Mesenchymal stem cell (in vitro differentiated cells and primary cell): Measurements from ENCODE around the gene NSRP1.

Source experiments
- DNase-seq: peaks from one replicate; pipeline ENCODE4 v3.0.0-alpha.2; 2013
- H2AFZ ChIP-seq: one replicate; pipeline ENCODE4 v1.6.1; 2013; ENCODE audit warnings: low read depth, mild to moderate bottlenecking, control low read depth, inconsistent platforms, low read length, moderate library complexity
- H2AK5ac ChIP-seq: 2 replicates; pipeline ENCODE4 v1.6.1; 2013; ENCODE audit warnings: low read length, moderate library complexity, mild to moderate bottlenecking, inconsistent platforms; ENCODE audit not compliant: severe bottlenecking
- H2BK120ac ChIP-seq: one replicate; pipeline ENCODE4 v1.6.1; 2013; ENCODE audit warnings: low read depth, mild to moderate bottlenecking, inconsistent platforms, low read length, moderate library complexity
- H2BK12ac ChIP-seq, 2 experiments: one replicate each; pipeline ENCODE4 v1.6.1; 2013; ENCODE audit warnings: inconsistent platforms in 2 of 2, low read length in 2 of 2, mild to moderate bottlenecking in 2 of 2, moderate library complexity in 2 of 2, control low read depth in 1 of 2
- H2BK15ac ChIP-seq: one replicate; pipeline ENCODE4 v1.6.1; 2013; ENCODE audit warnings: mild to moderate bottlenecking, low read depth, inconsistent platforms; ENCODE audit not compliant: poor library complexity, severe bottlenecking
- H2BK5ac ChIP-seq: 2 replicates; pipeline ENCODE4 v1.6.1; 2013; ENCODE audit warnings: low read depth, mild to moderate bottlenecking, low read length, control low read depth, inconsistent platforms; ENCODE audit not compliant: poor library complexity, severe bottlenecking
- H3K14ac ChIP-seq, 2 experiments: one replicate each; pipeline ENCODE4 v1.6.1; 2013; ENCODE audit warnings: inconsistent platforms in 2 of 2, low read length in 2 of 2, control low read depth in 1 of 2, mild to moderate bottlenecking in 1 of 2, moderate library complexity in 1 of 2
- H3K18ac ChIP-seq, 2 experiments: one replicate each; pipeline ENCODE4 v1.6.1; 2013; ENCODE audit warnings: inconsistent platforms in 2 of 2, low read length in 2 of 2, control low read depth in 1 of 2, low read depth in 1 of 2, mild to moderate bottlenecking in 1 of 2
- H3K23ac ChIP-seq, 2 experiments: one replicate each; pipeline ENCODE4 v1.6.1; 2013; ENCODE audit warnings: inconsistent platforms in 2 of 2, low read length in 2 of 2, mild to moderate bottlenecking in 2 of 2, moderate library complexity in 2 of 2, control low read depth in 1 of 2
- H3K27ac ChIP-seq: 2 replicates; pipeline ENCODE4 v1.5.1; 2013; ENCODE audit warnings: mild to moderate bottlenecking, moderate library complexity, low read length, control low read depth, inconsistent platforms; ENCODE audit not compliant: poor library complexity, severe bottlenecking
- H3K27me3 ChIP-seq, 2 experiments: 2 replicates each; pipeline versions ENCODE4 v1.6.1 to v1.7.0; 2013; ENCODE audit warnings: low read length in 2 of 2, mild to moderate bottlenecking in 2 of 2, moderate library complexity in 2 of 2, control low read depth in 1 of 2, inconsistent platforms in 1 of 2; ENCODE audit not compliant: control insufficient read depth in 1 of 2, insufficient read depth in 1 of 2
- H3K36me3 ChIP-seq, 2 experiments: 2 replicates each; pipeline versions ENCODE4 v1.6.1 to v1.7.0; 2013; ENCODE audit warnings: low read length in 2 of 2, control low read depth in 1 of 2, inconsistent platforms in 1 of 2, low read depth in 1 of 2, mild to moderate bottlenecking in 1 of 2; ENCODE audit not compliant: insufficient read depth in 2 of 2, control insufficient read depth in 1 of 2
- H3K4ac ChIP-seq, 2 experiments: one replicate each; pipeline ENCODE4 v1.6.1; 2013; ENCODE audit warnings: inconsistent platforms in 2 of 2, low read length in 2 of 2, mild to moderate bottlenecking in 2 of 2, moderate library complexity in 2 of 2, control low read depth in 1 of 2, low read depth in 1 of 2
- H3K4me1 ChIP-seq: 2 replicates; pipeline ENCODE4 v1.6.1; 2013; ENCODE audit warnings: low read depth, low read length, control low read depth; ENCODE audit not compliant: control insufficient read depth, insufficient read depth
- H3K4me2 ChIP-seq: 2 replicates; pipeline ENCODE4 v1.6.1; 2013; ENCODE audit warnings: low read length, mild to moderate bottlenecking, inconsistent platforms; ENCODE audit not compliant: poor library complexity, severe bottlenecking
- H3K4me3 ChIP-seq, 2 experiments: 2 replicates each; pipeline versions ENCODE4 v1.5.1 to v1.7.0; 2013; ENCODE audit warnings: low read length in 2 of 2, mild to moderate bottlenecking in 2 of 2, control low read depth in 1 of 2, low read depth in 1 of 2; ENCODE audit not compliant: insufficient read depth in 1 of 2
- H3K79me1 ChIP-seq: replicated peaks from 2 replicates; pipeline ENCODE4 v1.6.1; 2013; ENCODE audit warnings: mild to moderate bottlenecking, control low read depth, low read length, inconsistent platforms; ENCODE audit not compliant: poor library complexity, severe bottlenecking
- H3K9ac ChIP-seq: 2 replicates; pipeline ENCODE4 v1.7.0; 2013; ENCODE audit warnings: mild to moderate bottlenecking, low read length, moderate library complexity
- H3K9me3 ChIP-seq: 2 replicates; pipeline ENCODE4 v1.7.0; 2013; ENCODE audit warnings: mild to moderate bottlenecking, low read length; ENCODE audit not compliant: control insufficient read depth
- H4K8ac ChIP-seq: one replicate; pipeline ENCODE4 v1.6.1; 2013; ENCODE audit warnings: inconsistent platforms, mild to moderate bottlenecking, low read length, moderate library complexity
- H4K91ac ChIP-seq: one replicate; pipeline ENCODE4 v1.6.1; 2013; ENCODE audit warnings: mild to moderate bottlenecking, low read length, inconsistent platforms
- WGBS: methylation state at CpG from one replicate; pipeline ENCODE4 v1.1.7; 2013; ENCODE audit warnings: mixed read lengths; 5-methylcytosine and 5-hydroxymethylcytosine counted together

The NSRP1 gene

DNA sequence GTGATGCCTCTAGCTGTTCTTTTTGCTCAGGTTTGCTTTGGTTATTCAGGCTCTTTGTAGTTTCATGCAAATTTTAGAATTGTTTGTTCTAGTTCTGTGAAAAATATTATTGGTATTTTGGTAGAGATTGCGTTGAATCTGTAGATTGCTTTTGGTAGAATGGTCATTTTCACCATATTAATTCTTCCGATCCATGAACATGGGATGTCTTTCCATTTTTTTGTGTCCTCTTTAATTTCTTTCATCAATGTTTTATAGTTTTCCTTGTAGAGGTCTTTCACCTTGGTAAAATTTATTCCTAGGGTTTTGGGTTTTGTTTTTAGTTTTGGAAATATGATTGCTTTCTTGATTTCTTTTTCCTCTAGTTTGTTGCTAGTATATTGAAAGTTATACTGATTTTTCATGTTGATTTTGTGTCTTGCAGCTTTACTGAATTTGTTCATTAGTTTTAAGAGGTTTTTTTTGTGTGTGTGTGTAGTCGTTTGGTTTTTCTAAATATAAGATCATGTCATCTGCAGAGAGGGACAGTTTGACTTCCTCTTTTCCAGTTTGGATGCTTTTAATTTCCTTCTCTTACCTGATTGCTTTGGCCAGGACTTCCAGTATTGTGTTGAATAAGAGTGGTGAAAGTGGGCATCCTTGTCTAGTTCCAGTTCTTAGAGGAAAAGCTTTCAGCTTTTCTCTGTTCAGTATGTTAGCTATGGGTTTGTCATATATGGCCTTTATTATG, 42.4 kb downstream of the NSRP1 start:
- no peak overlapping the region for H4K8ac ChIP-seq

DNA sequence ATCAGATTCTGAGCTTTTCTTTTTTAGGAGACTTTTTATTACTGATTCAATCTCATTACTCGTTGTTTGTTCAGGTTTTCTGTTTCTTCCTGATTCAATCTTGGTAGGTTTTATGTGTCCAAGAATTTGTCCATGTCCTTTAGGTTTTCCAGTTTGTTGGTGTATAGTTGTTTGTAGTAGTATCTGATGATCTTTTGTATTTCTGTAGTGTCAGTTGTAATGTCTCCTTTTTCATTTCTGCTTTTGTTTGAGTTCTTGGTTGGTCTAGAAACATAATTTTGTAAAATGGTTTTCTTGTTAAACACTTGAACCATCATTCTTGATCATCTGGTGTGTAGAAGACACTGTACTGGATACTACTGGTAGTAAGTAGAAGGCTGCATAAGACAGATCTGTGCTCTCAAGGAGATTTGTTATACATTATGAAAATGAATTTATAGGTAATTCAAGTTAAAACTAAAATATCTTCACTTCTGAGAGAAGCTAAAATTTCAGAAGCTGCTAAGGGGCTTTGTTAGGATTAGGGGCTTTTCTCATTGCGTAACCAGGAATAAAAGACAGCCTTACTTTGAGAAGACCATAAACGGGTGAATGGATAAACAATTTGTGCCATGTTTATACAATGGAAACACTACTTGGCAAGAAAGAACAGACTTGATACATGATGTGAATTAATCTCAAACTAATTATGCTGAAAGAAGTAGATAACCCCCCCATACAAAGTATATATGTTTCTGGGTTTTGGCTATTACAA, 44.0 kb downstream of the NSRP1 start:
- H3K27me3 ChIP-seq: no peaks in the 10 kb centered on the region
- H3K79me1 ChIP-seq: peaks cover 4% of the 10 kb centered on the region
- no peak overlapping the region for H2BK5ac ChIP-seq
- H3K23ac ChIP-seq: no peak overlapping the region
- no peak overlapping the region for H2AFZ ChIP-seq
- H2AK5ac ChIP-seq: no peak overlapping the region
- no peak overlapping the region for H3K27ac ChIP-seq
- H3K4me2 ChIP-seq: no peak overlapping the region
- no peak overlapping the region for H3K14ac ChIP-seq
- no peak overlapping the region for H2BK15ac ChIP-seq
- H3K9ac ChIP-seq: no peak overlapping the region
- DNase-seq: no peak
- no peak overlapping the region for H3K4me3 ChIP-seq
- H4K8ac ChIP-seq: no peak overlapping the region
- H3K9me3 ChIP-seq: peaks cover 3% of the 10 kb centered on the region
- no peaks in the 10 kb centered on the region for H3K4me1 ChIP-seq
- H2BK120ac ChIP-seq: no peak overlapping the region
- peaks cover 9 to 71% of the 10 kb centered on the region in 2 experiments for H3K36me3 ChIP-seq
- no peak overlapping the region for H3K4ac ChIP-seq
- no peak overlapping the region for H2BK12ac ChIP-seq
- no peak overlapping the region for H3K18ac ChIP-seq
- no peak overlapping the region for H4K91ac ChIP-seq
- WGBS: 100% methylated on average over 2 of the region's 3 CpGs

More for the DNA sequence above, 42.4 kb downstream of the NSRP1 start:
- no peak overlapping the region for H2AFZ ChIP-seq
- H4K91ac ChIP-seq: no peak overlapping the region
- H3K4me2 ChIP-seq: no peak overlapping the region
- H3K36me3 ChIP-seq: peaks cover 11 to 63% of the 10 kb centered on the region in 2 experiments
- no peak overlapping the region for H3K18ac ChIP-seq
- no peak overlapping the region for H2BK12ac ChIP-seq
- no peak overlapping the region for H2BK15ac ChIP-seq
- no peak overlapping the region for H3K14ac ChIP-seq
- no peak for DNase-seq
- no peaks in the 10 kb centered on the region for H3K27me3 ChIP-seq
- no peak overlapping the region for H2BK5ac ChIP-seq
- no peak overlapping the region for H2BK120ac ChIP-seq
- no peaks in the 10 kb centered on the region for H3K4me1 ChIP-seq
- H3K4ac ChIP-seq: no peak overlapping the region
- H3K9ac ChIP-seq: no peak overlapping the region
- H3K79me1 ChIP-seq: peaks cover 6% of the 10 kb centered on the region
- H2AK5ac ChIP-seq: no peak overlapping the region
- 94% methylated on average over 2 of the region's 3 CpGs for WGBS
- H3K23ac ChIP-seq: no peak overlapping the region
- H3K27ac ChIP-seq: no peak overlapping the region
- H3K4me3 ChIP-seq: no peak overlapping the region
- peaks cover 3% of the 10 kb centered on the region for H3K9me3 ChIP-seq

- H3K36me3 ChIP-seq: peaks cover 9 to 72% of the 10 kb centered on the region in 2 experiments
- H3K9me3 ChIP-seq: peaks cover 3% of the 10 kb centered on the region
- no peak for DNase-seq
- H4K8ac ChIP-seq: no peak overlapping the region
- no peak overlapping the region for H3K9ac ChIP-seq
- no peak overlapping the region for H2BK12ac ChIP-seq
- H2AFZ ChIP-seq: no peak overlapping the region
- no peak overlapping the region for H2BK120ac ChIP-seq
- H3K79me1 ChIP-seq: peaks cover 4% of the 10 kb centered on the region
- H3K4me3 ChIP-seq: no peak overlapping the region
- H3K14ac ChIP-seq: no peak overlapping the region
- H3K4ac ChIP-seq: no peak overlapping the region
- no peaks in the 10 kb centered on the region for H3K4me1 ChIP-seq
- H3K4me2 ChIP-seq: no peak overlapping the region
- no peak overlapping the region for H2AK5ac ChIP-seq
- no peak overlapping the region for H4K91ac ChIP-seq
- no peak overlapping the region for H2BK5ac ChIP-seq
- H3K23ac ChIP-seq: no peak overlapping the region
- H3K27ac ChIP-seq: no peak overlapping the region
- H3K18ac ChIP-seq: no peak overlapping the region
- H2BK15ac ChIP-seq: no peak overlapping the region
- H3K27me3 ChIP-seq: no peaks in the 10 kb centered on the region
Measured at GRCh38 chr17:30161601-30162000, 45.0 kb downstream of the NSRP1 start.

DNA sequence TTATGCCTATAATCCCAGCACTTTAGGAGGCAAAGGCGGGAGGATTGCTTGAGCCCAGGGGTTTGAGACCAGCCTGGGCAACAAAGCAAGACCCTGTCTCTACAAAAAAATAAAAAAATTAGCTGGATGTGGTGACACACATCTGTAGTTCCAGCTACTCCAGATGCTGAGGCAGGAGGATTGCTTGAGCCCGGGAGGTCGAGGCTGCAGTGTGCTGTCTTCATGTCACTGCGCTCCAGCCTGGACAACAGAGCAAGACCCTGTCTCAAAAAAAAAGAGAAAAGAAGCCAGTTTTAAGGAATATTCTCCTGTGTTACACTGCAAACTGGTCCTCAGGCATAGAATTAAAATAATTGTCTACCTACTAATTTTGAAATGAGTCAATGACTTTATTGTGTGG, 47.9 kb downstream of the NSRP1 start:
- Histone ChIP-seq H2AFZ (no peak overlapping the region), H3K14ac (no peak overlapping the region), H2BK120ac (no peak overlapping the region), H2BK5ac (no peak overlapping the region), H2AK5ac (no peak overlapping the region), H3K9ac (no peak overlapping the region), H3K18ac (no peak overlapping the region), H3K9me3 (no peaks in the 10 kb centered on the region), H3K27ac (no peak overlapping the region), H3K4me2 (no peak overlapping the region), H3K79me1 (peaks cover 4% of the 10 kb centered on the region), H3K4me1 (no peaks in the 10 kb centered on the region), H2BK12ac (no peak overlapping the region), H2BK15ac (no peak overlapping the region), H3K4me3 (no peak overlapping the region), H3K36me3 (peaks cover 8 to 67% of the 10 kb centered on the region in 2 experiments), H4K8ac (no peak overlapping the region), H3K23ac (no peak overlapping the region), H3K27me3 (no peaks in the 10 kb centered on the region), H4K91ac (no peak overlapping the region), H3K4ac (no peak overlapping the region)
- no peak for DNase-seq
- WGBS: 97% methylated on average over 4 of the region's 4 CpGs
